Stimulated activated CD8-positive, alpha-beta memory T cell treated with anti-CD3 and anti-CD28 coated beads, Interleukin-7, amount 100 ng/mL, for 24 hours (primary cell): ENCODE results near the gene HEG1.

Experiments
- DNase-seq: peaks from one replicate; pipeline ENCODE4 v3.0.0-alpha.2; 2020; ENCODE audit warnings: low read depth

Gene HEG1

DNA sequence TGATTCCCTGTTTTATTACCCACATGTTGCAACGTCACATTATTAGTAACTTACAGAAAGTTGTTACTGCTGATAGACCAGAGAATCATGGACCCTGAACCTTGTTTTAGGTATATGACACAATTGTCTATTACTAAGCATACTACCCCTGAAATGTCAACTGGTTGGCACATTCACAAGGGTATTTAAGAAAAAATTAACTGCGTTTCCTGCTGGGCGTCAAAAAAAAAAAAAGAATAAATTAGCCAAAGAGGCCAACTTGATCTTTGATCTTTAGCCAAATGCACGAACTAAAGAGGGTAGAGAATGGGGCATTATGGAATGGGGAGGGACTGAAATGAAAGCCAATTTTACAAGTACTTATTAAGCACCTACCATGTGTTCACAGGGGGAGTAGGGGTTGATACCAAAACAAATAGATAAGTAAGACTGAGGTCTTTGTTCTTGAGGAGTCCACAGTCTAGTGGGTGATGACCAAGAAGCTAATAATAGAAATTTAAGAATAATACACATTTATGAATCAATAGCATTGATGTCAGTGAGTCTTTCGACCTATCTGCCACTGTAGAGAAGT lies 103.4 kb downstream of the HEG1 start:
- no peak for DNase-seq

DNA sequence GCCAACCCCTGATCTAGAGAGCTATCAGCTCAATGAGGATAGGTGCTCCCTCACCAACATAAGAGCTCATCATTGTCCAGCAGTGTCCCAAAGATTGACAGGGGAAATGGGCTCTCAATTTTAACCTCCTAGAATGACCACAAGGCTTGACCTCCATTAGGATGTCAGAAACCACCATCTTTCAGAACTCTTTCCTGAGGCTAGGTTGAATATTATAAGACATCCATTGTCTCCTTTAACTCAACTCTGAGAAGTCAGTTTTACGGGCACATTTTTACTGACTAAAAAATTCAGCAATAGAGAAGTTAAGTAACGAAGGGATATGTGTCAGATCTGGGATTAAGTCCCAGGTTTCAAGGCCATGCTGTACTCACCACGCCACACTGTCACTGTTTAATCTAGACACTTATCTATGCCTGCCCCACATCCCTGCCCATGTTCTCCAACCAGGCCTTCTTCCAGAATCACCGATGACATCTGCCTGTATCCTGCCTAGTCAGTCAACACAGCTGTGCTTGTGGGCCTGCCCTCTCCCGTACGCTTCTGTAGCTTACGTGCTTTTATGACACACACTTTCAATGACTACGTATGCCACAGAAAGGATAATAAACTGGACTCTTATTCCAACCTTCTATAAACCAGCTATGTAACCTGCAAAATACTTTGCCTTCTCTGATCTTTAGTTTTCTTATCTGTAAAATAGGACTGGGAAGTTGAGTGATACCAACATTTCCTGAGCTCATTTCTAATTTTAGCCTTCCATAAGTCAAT lies 104.1 kb downstream of the HEG1 start:
- no peak for DNase-seq

GRCh38 chr3:124950026-124950425 lies 105.8 kb downstream of the HEG1 start:
- no peak for DNase-seq

DNA sequence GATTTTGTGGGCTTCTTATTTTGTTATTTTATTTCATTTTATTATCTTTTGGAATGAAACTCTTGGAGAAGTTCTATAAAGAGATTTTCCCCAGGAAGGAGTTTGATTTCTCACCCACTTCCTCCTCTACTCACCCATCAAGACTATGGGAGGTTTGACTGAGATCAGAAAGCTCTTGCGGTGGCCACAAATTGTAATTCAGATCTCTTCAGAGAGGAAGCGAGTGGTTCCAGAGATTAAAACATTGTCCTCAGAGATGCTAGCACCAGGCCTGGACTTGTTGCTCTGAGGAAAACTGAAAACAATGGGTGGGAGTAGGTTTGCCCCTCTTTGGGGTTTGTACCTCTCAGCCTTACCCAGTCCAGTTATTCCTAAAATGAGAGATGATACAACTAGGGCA lies 113.2 kb downstream of the HEG1 start:
- DNase-seq, result no peak

DNA sequence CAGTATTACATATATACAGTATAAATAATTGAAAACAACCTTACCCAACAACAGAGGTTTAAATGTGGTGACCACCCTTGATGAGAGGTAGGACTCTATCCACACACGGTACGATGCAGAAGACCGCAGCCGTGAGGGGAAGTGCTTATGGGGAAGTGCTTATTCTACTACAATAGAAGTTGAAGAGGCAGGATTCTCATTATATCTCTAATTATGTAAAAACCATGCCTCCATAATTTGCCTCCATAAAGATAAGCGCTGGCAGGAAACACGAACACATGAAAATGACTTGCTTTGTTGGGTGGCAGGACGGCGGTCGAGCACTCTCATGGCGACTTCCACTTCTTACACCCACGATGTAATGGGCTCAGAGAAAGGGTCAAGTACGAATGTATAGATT lies 114.0 kb downstream of the HEG1 start:
- no peak for DNase-seq

DNA sequence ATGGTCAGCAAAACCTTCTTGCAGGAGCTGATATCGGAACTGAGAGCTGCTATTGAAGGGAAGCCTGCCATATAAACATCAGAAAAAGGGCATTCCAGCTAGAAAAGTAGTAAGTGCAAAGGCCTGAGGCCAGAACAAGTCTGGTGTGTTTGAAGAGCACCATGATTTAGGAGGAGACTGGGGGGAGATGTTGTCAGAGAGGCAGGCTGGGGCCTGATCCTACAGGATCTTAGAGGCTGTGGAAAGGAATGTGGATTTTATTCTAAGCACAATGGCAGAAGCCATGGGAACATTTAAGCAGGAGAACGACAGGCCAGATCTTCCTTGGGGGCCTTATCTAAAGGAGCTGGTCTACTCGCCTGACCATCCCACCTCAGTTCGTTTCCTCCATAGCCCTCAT lies 116.1 kb downstream of the HEG1 start:
- no peak for DNase-seq

- no peak for DNase-seq
Measured at GRCh38 chr3:124938896-124939295, 116.9 kb downstream of the HEG1 start.

- no peak for DNase-seq
Measured at GRCh38 chr3:124937049-124937448, 118.7 kb downstream of the HEG1 start.

- no peak for DNase-seq
Measured at GRCh38 chr3:124935794-124936542, 119.8 kb downstream of the HEG1 start.

GRCh38 chr3:124935264-124935663 lies 120.5 kb downstream of the HEG1 start:
- no peak for DNase-seq

GRCh38 chr3:124934577-124934976 lies 121.2 kb downstream of the HEG1 start, which contains the start of gene MUC13:
Gene MUC13 (minus strand): TSS chr3:124934751. CDS start chr3:124934712, 39 bp downstream.
- DNase-seq, result no peak

GRCh38 chr3:124928333-124929202 lies 127.2 kb downstream of the HEG1 start:
- DNase-seq, result peak; percentile 28

GRCh38 chr3:124927574-124928045 lies 128.2 kb downstream of the HEG1 start:
- no peak for DNase-seq

GRCh38 chr3:124926426-124927101 lies 129.2 kb downstream of the HEG1 start:
- DNase-seq, result no peak

GRCh38 chr3:124924741-124925140 lies 131.1 kb downstream of the HEG1 start:
- DNase-seq, result no peak

- no peak for DNase-seq
Measured at GRCh38 chr3:124923833-124924232, 132.0 kb downstream of the HEG1 start.

GRCh38 chr3:124920718-124921117 lies 135.1 kb downstream of the HEG1 start:
- DNase-seq, result no peak

GRCh38 chr3:124919756-124920155 lies 136.0 kb downstream of the HEG1 start:
- DNase-seq, result no peak

DNA sequence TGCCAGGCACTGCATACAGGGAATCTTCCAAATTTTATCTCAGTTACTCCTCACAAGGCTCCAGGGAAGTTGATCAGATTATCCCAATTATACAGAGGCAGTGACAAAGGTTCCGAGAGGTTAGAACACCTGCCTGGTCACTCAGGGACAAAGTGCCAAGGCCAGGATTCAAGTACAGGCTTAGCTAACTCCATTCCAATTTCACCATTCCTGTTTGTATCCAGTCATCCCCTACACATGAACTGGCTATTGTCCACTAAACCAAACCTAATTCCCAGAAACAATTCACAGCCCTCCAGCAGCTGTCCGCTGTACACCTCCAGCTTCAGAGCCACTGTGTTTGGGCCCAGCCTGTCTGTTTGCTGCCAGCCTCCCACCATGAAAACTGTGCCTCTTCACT lies 137.3 kb downstream of the HEG1 start:
- no peak for DNase-seq

GRCh38 chr3:124916837-124917409 lies 138.9 kb downstream of the HEG1 start:
- DNase-seq, result no peak
